ENCODE measurements around the gene APOA4.

The APOA4 gene

GRCh38 chr11:116773203-116774097 lies 49.7 kb downstream of the APOA4 start:
- no peak for DNase-seq

GRCh38 chr11:116772443-116773202 lies 50.5 kb downstream of the APOA4 start, which contains the start of gene BUD13:
Gene BUD13, minus strand, starts transcription at chr11:116772987. Its CDS starts 23 bp downstream, at chr11:116772964.
- peak; percentile 97 for DNase-seq

- no peak for DNase-seq
Observed at GRCh38 chr11:116771935-116772334, 51.2 kb downstream of the APOA4 start.

Measured in T-helper 9 cell (primary cell).